ENCODE measurements around the gene NIPAL3.
A peak's percentile ranks its signal among the peaks of the same experiment; 100 is the strongest.
"Not testable (repeated sequence)": the region's sequence is repeated elsewhere in the genome, so short reads cannot be mapped to it uniquely, and the experiment has no call there.

Gene NIPAL3

DNA sequence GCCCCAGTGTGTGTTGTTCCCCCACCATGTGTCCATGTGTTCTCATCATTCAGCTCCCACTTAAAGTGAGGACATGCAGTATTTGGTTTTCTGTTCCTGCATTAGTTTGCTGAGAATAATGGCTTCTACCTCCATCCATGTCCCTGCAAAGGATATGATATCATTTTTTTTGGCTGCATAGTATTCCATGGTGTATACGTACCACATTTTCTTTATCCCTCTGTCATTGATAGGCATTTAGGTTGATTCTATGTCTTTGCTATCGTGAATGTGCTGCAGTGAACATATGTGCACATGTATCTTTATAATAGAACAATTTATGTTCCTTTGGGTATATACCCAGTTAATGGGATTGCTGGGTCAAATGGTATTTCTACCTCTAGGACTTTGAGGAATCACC is 30.8 kb downstream of the NIPAL3 start:
- DNase-seq; H3K27me3 Mint-ChIP-seq; H3K4me1 Mint-ChIP-seq; H3K4me3 Mint-ChIP-seq; H3K27ac Mint-ChIP-seq; H3K9me3 Mint-ChIP-seq; ATAC-seq (replicated peaks): not testable (repeated sequence)
- H3K36me3 Mint-ChIP-seq = peaks cover 31 to 35% of the 10 kb centered on the region in 2 donors

DNA sequence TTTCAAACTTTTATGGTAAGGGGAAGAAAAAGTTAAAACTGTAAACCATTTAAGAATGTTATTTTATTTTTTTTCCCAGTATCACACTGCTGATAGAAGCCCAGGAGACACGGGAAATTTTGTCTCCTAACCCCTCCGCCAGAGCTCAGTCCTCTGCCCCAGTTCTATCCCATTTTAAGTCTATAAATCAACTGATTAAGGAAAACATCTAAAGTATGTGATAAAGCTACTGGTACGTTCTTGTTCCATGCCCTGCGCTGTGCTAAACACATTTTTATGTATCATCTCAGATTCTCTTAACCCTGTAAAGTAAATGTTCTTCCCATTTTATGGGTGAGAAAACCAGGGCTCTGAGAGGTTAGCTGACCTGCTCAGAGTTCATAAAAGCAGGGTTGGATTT is 34.7 kb downstream of the NIPAL3 start:
- H3K36me3 Mint-ChIP-seq = peaks cover 47 to 56% of the 10 kb centered on the region in 2 donors
- peaks cover 5 to 20% of the 10 kb centered on the region in 2 donors for H3K4me1 Mint-ChIP-seq
- H3K27me3 Mint-ChIP-seq = no peaks in the 10 kb centered on the region
- no peak for DNase-seq
- no peak for ATAC-seq (replicated peaks)
- no peaks in the 10 kb centered on the region for H3K9me3 Mint-ChIP-seq
- H3K27ac Mint-ChIP-seq = no peak overlapping the region
- H3K4me3 Mint-ChIP-seq = no peak overlapping the region

DNA sequence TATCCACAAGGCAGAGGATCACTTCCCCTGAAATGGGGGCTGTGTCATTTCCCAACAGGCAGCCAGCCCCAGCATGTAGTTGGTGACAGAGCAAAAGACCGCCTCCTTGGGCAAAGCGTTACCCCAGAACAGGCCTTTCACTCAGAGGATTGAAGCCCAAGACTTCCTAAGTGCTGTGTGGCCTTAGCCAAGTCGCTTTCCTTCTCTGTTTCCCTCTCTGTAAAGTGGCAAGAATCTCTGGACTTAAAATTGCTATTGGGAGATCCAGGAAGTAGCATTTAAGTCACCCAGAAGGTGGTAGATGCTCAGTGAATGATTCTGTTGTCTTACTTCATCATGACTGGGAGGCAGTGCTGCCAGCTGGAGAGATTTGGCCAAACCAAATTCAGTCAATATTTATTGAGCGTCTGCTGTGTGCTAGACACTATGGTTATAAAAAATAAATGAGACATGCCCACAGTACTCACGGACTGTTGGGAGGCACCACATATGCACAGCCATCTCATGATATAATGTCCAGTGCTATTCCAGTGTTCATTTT is 35.3 kb downstream of the NIPAL3 start:
- ATAC-seq (replicated peaks) (no peak), DNase-seq (no peak)
- no peaks in the 10 kb centered on the region for H3K9me3 Mint-ChIP-seq
- peaks cover 5 to 20% of the 10 kb centered on the region in 2 donors for H3K4me1 Mint-ChIP-seq
- peaks cover 49 to 50% of the 10 kb centered on the region in 2 donors for H3K36me3 Mint-ChIP-seq
- no peak overlapping the region for H3K4me3 Mint-ChIP-seq
- no peak overlapping the region for H3K27ac Mint-ChIP-seq
- no peaks in the 10 kb centered on the region for H3K27me3 Mint-ChIP-seq

DNA sequence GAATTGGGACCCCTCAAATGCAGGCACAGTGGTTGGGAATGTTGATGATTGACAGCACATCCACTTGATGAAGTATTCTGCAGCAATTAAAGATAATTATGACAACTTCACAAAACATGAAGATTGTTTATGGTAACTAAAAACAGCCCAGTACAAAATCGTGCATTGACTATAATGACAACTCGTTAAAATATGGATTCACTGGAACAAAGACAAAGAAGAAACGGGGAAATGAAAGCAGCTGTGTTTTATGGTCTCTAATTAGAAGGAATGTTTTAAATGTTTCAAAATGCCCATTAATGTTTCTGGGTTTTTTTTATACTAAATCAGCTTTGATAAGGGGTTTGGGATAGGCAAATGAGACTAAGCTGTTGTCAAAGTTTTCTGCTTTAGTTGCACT is 36.1 kb downstream of the NIPAL3 start:
- DNase-seq = no peak
- Mint-ChIP-seq H3K27me3 (no peaks in the 10 kb centered on the region), H3K36me3 (peaks cover 47 to 48% of the 10 kb centered on the region in 2 donors), H3K4me3 (no peak overlapping the region), H3K27ac (no peak overlapping the region), H3K4me1 (peaks cover 5 to 20% of the 10 kb centered on the region in 2 donors), H3K9me3 (no peaks in the 10 kb centered on the region)
- ATAC-seq (replicated peaks) = no peak

DNA sequence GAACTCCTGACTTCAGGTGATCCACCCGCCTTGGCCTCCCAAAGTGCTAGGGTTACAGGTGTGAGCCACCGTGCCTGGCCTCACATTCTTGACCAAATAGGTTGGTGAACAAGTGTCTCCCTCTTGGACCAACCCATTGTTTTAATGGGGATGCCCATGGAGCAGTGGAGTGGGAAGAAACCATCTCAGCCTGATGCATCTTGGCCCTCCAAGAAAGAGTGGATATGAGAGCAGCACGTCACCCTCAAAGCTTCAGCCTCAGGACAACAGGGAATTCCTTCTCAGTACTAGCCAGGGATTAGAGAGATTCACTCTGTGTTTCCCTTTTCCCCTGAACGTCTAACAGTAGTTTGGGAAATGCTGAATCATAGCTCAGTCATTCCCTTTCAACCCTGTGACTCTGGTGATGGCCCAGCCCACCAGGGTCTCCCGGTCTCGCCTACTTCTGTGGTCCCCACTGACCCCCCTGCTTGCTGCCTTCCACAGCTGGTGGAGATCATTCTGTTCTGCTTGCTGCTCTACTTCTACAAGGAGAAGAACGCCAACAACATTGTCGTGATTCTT is 37.4 kb downstream of the NIPAL3 start:
- no peak overlapping the region for H3K27ac Mint-ChIP-seq
- H3K27me3 Mint-ChIP-seq = no peaks in the 10 kb centered on the region
- ATAC-seq (replicated peaks) = no peak
- H3K4me3 Mint-ChIP-seq = no peak overlapping the region
- peaks cover 5 to 20% of the 10 kb centered on the region in 2 donors for H3K4me1 Mint-ChIP-seq
- no peak for DNase-seq
- peaks cover 49 to 51% of the 10 kb centered on the region in 2 donors for H3K36me3 Mint-ChIP-seq
- no peaks in the 10 kb centered on the region for H3K9me3 Mint-ChIP-seq

DNA sequence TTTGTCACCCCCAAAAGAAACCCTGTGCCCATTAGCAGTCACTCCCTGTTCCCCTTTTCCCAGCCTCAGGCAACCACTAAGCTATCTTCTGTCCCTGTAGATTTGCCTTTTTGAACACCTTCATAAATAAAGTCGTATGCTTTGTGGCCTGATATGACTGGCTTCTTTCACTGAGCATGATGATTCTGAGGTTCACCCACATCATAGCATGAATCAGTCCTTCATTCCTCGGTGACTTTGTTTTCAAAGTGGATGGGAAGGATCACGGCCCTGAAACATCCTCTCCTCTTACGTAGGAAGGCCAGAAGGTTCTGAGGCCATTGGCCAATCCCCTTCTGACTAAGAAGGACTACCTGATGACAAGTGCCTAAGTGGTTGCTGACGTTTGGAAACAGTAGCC is 39.1 kb downstream of the NIPAL3 start:
- H3K27ac Mint-ChIP-seq = no peak overlapping the region
- peaks cover 58 to 61% of the 10 kb centered on the region in 2 donors for H3K36me3 Mint-ChIP-seq
- H3K4me1 Mint-ChIP-seq = peaks cover 5 to 20% of the 10 kb centered on the region in 2 donors
- no peak overlapping the region for H3K4me3 Mint-ChIP-seq
- ATAC-seq (replicated peaks) (peak; percentile 69 to 71), DNase-seq (no peak)
- H3K9me3 Mint-ChIP-seq = no peaks in the 10 kb centered on the region
- H3K27me3 Mint-ChIP-seq = no peaks in the 10 kb centered on the region

DNA sequence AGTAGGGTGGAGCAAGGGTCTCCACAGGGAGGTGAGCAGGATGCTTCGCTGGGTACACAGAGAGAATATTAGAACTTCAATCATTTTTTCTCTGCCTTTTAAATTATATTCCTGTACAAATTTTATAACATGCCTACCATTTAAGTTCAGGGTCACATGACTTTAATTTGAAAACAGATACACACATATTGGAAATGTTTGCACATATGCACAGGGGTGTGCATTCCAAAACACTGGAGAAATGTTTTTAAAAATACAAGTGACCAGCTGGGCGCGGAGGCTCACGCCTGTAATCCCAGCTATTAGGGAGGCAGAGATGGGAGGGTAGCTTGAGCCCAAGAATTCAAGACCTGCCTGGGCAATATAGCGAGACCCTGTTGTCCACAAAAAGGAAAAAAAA is 39.7 kb downstream of the NIPAL3 start:
- no peak for DNase-seq
- Mint-ChIP-seq H3K4me1 (peaks cover 5 to 20% of the 10 kb centered on the region in 2 donors), H3K27ac (no peak overlapping the region), H3K4me3 (no peak overlapping the region), H3K36me3 (peaks cover 63 to 64% of the 10 kb centered on the region in 2 donors), H3K27me3 (no peaks in the 10 kb centered on the region), H3K9me3 (no peaks in the 10 kb centered on the region)
- ATAC-seq (replicated peaks) = no peak

DNA sequence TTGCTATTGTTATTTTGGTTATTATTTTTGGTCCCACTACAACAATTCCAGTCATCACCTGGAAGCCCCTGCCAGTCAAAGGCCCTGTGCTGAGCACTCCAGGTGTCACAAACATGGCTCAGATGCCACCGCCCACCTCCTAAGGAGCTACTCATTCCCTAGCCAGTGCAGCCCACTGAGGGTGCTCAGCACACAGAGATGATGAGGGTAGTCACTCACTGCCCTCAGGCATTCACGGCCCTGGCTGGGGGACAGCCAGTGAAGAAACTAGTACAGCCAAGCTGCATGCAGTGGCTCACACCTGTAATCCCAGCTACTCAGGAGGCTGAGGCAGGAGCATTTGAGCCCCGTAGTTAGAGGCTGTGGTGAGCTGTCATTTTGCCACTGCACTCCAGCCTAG is 42.3 kb downstream of the NIPAL3 start:
- ATAC-seq (replicated peaks) = no peak

DNA sequence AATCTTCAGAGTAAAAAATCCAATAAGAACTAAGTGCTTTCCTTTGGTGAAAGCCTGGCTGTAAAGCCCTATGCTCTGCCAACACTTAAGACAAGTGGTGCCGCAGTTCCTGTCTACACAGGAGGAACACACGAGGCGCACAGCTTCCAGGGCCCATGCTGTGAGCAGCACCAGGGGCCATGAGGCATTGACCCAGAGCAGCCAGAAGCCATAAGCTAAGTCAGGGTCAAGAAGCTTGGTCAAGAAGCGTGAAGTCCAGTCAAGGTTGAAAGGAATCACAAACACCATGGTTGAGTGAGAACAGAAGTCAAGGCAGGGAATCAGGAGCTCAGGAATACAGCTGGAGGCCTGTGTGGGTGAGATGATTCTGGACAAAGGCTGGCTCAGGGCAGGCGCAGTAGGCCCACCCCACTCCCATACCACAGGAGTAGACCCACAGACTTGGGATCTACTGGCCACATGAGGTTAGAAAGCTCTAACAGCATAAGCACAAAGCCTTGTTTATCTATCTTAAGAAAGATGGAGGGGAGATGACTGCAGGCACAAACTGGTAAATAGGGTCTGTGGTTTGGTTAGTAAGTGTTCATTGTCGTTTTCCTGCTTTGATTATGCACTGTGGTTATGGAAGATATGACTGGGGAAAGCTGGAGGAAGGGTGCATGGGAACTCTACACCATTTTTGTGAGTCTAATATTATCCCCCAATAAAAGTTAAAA is 44.1 kb downstream of the NIPAL3 start:
- Mint-ChIP-seq H3K4me3 (no peak overlapping the region), H3K36me3 (peaks cover 60% of the 10 kb centered on the region in 2 donors), H3K27ac (no peak overlapping the region), H3K4me1 (peaks cover 2% of the 10 kb centered on the region in 2 donors), H3K9me3 (peaks cover 3 to 6% of the 10 kb centered on the region in 2 donors), H3K27me3 (no peaks in the 10 kb centered on the region)
- ATAC-seq (replicated peaks) (no peak), DNase-seq (no peak)

More for the DNA sequence above, 42.3 kb downstream of the NIPAL3 start:
- no peak for DNase-seq
- Mint-ChIP-seq H3K27me3 (no peaks in the 10 kb centered on the region), H3K4me1 (peaks cover 5 to 10% of the 10 kb centered on the region in 2 donors), H3K4me3 (no peak overlapping the region), H3K9me3 (peaks cover 3 to 6% of the 10 kb centered on the region in 2 donors), H3K36me3 (peaks cover 64 to 68% of the 10 kb centered on the region in 2 donors), H3K27ac (no peak overlapping the region)

DNA sequence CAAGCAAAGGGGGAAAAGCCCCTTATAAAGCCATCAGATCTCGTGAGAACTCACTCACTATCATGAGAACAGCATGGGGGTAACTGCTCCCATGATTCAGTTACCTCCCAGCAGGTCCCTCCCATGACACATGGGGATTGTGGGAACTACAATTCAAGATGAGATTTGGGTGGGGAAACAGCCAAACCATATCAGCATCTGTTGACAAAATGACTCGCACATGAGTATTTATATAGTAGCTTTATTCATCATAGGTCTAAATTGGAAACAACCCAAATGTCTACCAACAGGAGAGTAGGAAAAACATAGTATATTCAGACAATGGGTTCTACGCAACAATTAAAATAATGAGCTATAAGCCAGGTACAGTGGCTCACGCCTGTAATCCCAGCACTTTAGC is 46.5 kb downstream of the NIPAL3 start:
- peaks cover 4 to 12% of the 10 kb centered on the region in 2 donors for H3K4me1 Mint-ChIP-seq
- peaks cover 52 to 68% of the 10 kb centered on the region in 2 donors for H3K36me3 Mint-ChIP-seq
- not testable (repeated sequence) for ATAC-seq (replicated peaks); H3K27ac Mint-ChIP-seq; DNase-seq; H3K9me3 Mint-ChIP-seq; H3K4me3 Mint-ChIP-seq; H3K27me3 Mint-ChIP-seq

DNA sequence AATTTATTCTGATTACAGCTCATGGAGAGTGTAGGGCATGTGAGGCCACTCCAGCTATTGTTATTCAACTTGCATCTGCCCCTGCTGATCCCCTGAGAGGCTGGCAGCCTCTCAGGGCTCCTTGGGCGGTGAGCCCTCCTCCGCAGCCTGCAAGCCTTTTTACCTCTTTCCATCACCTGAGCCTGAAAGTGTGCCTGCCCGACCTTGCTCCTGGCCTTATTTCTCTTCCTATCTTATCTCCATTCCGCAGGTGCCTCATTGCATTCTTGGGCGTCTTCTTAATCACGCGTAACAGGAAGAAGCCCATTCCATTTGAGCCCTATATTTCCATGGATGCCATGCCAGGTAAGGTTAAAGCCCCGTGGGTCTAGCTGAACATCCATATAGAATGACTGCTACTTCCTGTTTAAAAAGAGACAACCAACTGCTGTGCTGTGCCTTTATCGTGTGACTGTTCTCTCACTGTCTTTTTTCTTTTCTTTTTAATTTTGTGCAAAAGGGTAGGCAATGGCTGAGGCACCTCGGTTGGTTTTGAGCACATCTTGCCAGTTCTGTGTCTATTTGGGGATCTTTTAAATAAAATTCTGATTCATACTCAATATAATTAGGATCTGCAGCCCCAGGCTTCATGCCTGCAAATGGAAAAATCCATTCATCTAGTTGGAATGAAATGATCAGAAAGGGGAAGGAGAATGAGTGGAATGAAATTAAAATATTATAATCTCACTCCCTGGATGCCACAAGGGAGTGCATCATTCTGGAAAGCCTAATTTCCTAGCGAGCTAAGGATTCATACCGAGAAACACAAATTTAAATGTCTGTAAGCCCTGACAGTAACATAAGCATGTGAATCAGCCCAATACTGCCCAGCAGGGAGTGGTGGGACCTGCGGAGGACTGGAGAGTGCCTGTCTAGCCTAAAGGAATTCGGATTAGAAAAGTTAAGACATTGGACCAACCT is 48.5 kb downstream of the NIPAL3 start:
- no peak overlapping the region for H3K27ac Mint-ChIP-seq
- no peak for DNase-seq
- peaks cover 4 to 12% of the 10 kb centered on the region in 2 donors for H3K4me1 Mint-ChIP-seq

DNA sequence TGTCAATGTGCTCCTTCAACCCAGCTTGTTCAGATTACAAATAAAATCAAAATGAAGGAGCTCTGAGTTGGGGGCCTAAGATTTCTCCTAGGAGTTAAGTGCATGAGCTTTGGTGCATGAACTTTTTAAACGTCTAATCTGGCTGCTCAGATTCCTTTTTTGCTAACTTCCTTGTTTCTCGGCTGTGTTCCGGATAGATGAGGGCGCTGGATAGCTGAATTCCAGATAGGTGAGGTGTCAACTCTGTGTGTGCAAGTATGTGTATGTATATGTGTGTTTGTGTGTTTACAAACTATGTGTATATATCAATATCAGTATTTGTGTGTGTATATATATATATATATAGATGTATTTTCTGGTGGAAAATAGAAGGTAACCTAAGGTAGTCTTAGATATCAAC is 49.5 kb downstream of the NIPAL3 start:
- peaks cover 3 to 6% of the 10 kb centered on the region in 2 donors for H3K9me3 Mint-ChIP-seq
- ATAC-seq (replicated peaks) (no peak), DNase-seq (no peak)
- H3K27me3 Mint-ChIP-seq = no peaks in the 10 kb centered on the region
- no peak overlapping the region for H3K4me3 Mint-ChIP-seq
- H3K36me3 Mint-ChIP-seq = peaks cover 37 to 58% of the 10 kb centered on the region in 2 donors
- no peak overlapping the region for H3K27ac Mint-ChIP-seq
- H3K4me1 Mint-ChIP-seq = peaks cover 4 to 12% of the 10 kb centered on the region in 2 donors

More for the DNA sequence above, 48.5 kb downstream of the NIPAL3 start:
- no peak for ATAC-seq (replicated peaks)
- Mint-ChIP-seq H3K36me3 (peaks cover 40 to 56% of the 10 kb centered on the region in 2 donors), H3K4me3 (no peak overlapping the region), H3K27me3 (no peaks in the 10 kb centered on the region), H3K9me3 (peaks cover 3 to 6% of the 10 kb centered on the region in 2 donors)

DNA sequence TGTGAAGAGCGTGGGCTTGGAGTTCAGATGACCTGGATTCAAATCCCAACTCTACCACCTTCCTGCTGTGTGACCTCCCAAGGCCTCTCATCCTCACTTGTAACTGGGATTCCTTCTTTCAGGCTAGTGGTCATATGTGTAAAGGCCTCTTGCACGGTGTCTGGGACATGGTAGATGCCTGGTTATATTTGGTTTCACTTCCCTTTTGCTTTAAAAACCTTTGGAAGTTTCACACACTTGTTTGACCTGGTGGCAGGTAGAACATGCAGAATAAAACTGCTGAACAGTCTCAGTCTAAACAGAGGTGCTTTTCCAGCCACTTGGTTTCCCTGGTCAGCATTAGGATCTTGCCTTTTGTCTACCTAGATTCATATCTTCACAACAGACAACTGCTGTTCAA is 50.0 kb downstream of the NIPAL3 start:
- peaks cover 4 to 12% of the 10 kb centered on the region in 2 donors for H3K4me1 Mint-ChIP-seq
- peaks cover 32 to 53% of the 10 kb centered on the region in 2 donors for H3K36me3 Mint-ChIP-seq
- DNase-seq (no peak), ATAC-seq (replicated peaks) (no peak)
- H3K27ac Mint-ChIP-seq = no peak overlapping the region
- H3K4me3 Mint-ChIP-seq = no peak overlapping the region
- H3K27me3 Mint-ChIP-seq = no peaks in the 10 kb centered on the region
- H3K9me3 Mint-ChIP-seq = peaks cover 3 to 6% of the 10 kb centered on the region in 2 donors

DNA sequence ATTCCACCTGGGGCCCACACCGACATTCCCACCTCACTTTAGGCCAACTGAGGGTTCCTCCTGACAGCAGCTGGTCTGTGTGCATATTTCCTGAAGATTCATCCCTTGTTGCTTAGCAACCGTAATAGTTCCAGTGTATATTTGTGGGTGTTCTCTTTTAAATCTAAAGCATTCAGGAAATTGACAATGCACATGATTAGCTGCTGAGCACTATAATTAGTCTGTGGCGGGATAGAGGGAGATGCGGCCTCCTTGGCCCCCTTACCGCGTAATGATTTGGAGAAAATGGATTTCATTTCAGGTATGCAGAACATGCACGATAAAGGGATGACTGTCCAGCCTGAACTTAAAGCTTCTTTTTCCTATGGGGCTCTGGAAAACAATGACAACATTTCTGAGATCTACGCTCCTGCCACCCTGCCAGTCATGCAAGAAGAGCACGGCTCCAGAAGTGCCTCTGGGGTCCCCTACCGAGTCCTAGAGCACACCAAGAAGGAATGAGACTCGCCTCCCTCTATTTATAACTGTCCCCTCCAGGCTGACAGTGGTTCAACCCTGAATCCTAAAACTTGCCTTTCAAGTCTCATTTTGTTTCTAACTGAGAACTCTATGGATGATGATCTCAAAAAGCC is 53.2 kb downstream of the NIPAL3 start:
- no peak overlapping the region for H3K4me3 Mint-ChIP-seq
- no peaks in the 10 kb centered on the region for H3K27me3 Mint-ChIP-seq
- H3K27ac Mint-ChIP-seq = no peak overlapping the region
- H3K4me1 Mint-ChIP-seq = peaks cover 4 to 12% of the 10 kb centered on the region in 2 donors
- ATAC-seq (replicated peaks) (no peak), DNase-seq (no peak)
- H3K9me3 Mint-ChIP-seq = no peaks in the 10 kb centered on the region
- H3K36me3 Mint-ChIP-seq = peaks cover 16 to 35% of the 10 kb centered on the region in 2 donors

Measured in stimulated activated naive B cell treated with anti-CD40 and anti-IgM and Interleukin-4, amounts not matched to agents 10 μg/mL and 1 μg/mL and 100 μg/mL, for 72 hours (primary cell).